AG09309 (cell line): Measurements from ENCODE around the gene ATP6V1G2.

Source experiments
- DNase-seq: peaks from one replicate; pipeline ENCODE4 v3.0.0-alpha.2; 2010; ENCODE audit warnings: low read depth
- H3K4me3 ChIP-seq: 2 replicates; pipeline ENCODE4 v1.5.1; 2011; ENCODE audit warnings: mild to moderate bottlenecking, low read depth, low read length, moderate library complexity; ENCODE audit not compliant: control insufficient read depth
- CTCF ChIP-seq: IDR thresholded peaks from 2 replicates; pipeline ENCODE4 v1.5.1; 2011; ENCODE audit warnings: mild to moderate bottlenecking, low read depth, low read length, inconsistent platforms; ENCODE audit not compliant: insufficient read depth, control insufficient read depth; ENCODE audit errors: missing control alignments

The ATP6V1G2 gene

GRCh38 chr6:31579546-31580437 lies 33.4 kb upstream of the ATP6V1G2 start:
- TF ChIP-seq CTCF, result no peak
- no peak overlapping the region for H3K4me3 ChIP-seq
- no peak for DNase-seq

GRCh38 chr6:31579119-31579505 lies 32.7 kb upstream of the ATP6V1G2 start:
- TF ChIP-seq CTCF, result no peak
- DNase-seq, result no peak
- no peak overlapping the region for H3K4me3 ChIP-seq

GRCh38 chr6:31578184-31579118 lies 32.0 kb upstream of the ATP6V1G2 start:
- DNase-seq, result no peak
- H3K4me3 ChIP-seq, result no peak overlapping the region
- no peak for TF ChIP-seq CTCF

- no peak for DNase-seq
- no peak overlapping the region for H3K4me3 ChIP-seq
- no peak for TF ChIP-seq CTCF
Observed at GRCh38 chr6:31577579-31577966, 31.2 kb upstream of the ATP6V1G2 start.

- no peak overlapping the region for H3K4me3 ChIP-seq
- DNase-seq, result no peak
Observed at GRCh38 chr6:31576897-31577578, 30.6 kb upstream of the ATP6V1G2 start.

More at GRCh38 chr6:31576897-31577578, 30.6 kb upstream of the ATP6V1G2 start:
- no peak for TF ChIP-seq CTCF
